K562 (cell line): Measurements from ENCODE around the gene EXOC6. TPM values are rescaled to one million over a fixed set of nuclear protein-coding genes. Genes with fewer than 3 reads are reported as not detected.

ENCODE experiments used
- ATAC-seq: fragments of 200-7000 bp; cut with Tn5 transposase; 3 replicates; pipeline ENCODE4 v1.9.1; 2020; ENCODE audit warnings: moderate library complexity
- BruUV-seq: library from RNA; stranded (reverse); fragments of 400-500 nt; replicated peaks from 2 replicates; lab custom pipeline; 2021; lab: Mats Ljungman, UMichigan
- CTCF ChIA-PET: fragments of 300-600 bp; formaldehyde crosslinking; extraction: SDS; loops from one replicate; lab custom pipeline; 2021; ENCODE audit warnings: low intra/inter-chr PET ratio; lab: Yijun Ruan, JAX
- POLR2A ChIA-PET: fragments of 300-600, 350-650 bp; sonication (Branson Sonifier 250); formaldehyde crosslinking; extraction: SDS; loops from one replicate; lab custom pipeline; 2021; ENCODE audit warnings: antibody characterized with exemption, inconsistent platforms; lab: Yijun Ruan, JAX
- DNase-seq, 4 experiments: peaks; one replicate each; pipeline versions ENCODE4 v3.0.0 to v3.0.0-alpha.2; 2011 to 2018; ENCODE audit warnings: low spot score in 3 of 4, mixed read lengths in 3 of 4; ENCODE audit errors: extremely low read depth in 1 of 4
- FAIRE-seq: peaks from 2 replicates; lab custom pipeline; 2011; peaks lifted over from hg19 to GRCh38; lab: Jason Lieb, UNC
- H2AFZ ChIP-seq: 2 replicates; pipeline ENCODE4 v1.6.0; 2011; ENCODE audit warnings: low read depth, low read length, control low read depth, inconsistent platforms
- H3K27ac ChIP-seq: fragments of 200-600 bp; 3 replicates; pipeline ENCODE4 v1.8.0; 2011; ENCODE audit warnings: low read depth, mild to moderate bottlenecking, control low read depth, inconsistent platforms, low read length, moderate library complexity, mixed read lengths; ENCODE audit errors: extremely low read depth
- H3K27me3 ChIP-seq, 2 experiments: fragments of 300-600 bp in 1 of 2; 2 replicates in 1 of 2; 3 replicates in 1 of 2; pipeline versions ENCODE4 v1.6.0 to v1.8.0; 2011; ENCODE audit warnings: inconsistent platforms in 2 of 2, low read length in 2 of 2, mild to moderate bottlenecking in 1 of 2, mixed read lengths in 1 of 2, moderate library complexity in 1 of 2; ENCODE audit not compliant: control insufficient read depth in 2 of 2, insufficient read depth in 2 of 2
- H3K36me3 ChIP-seq: fragments of 300-600 bp; 3 replicates; pipeline ENCODE4 v1.8.0; 2011; ENCODE audit warnings: mild to moderate bottlenecking, low read length, inconsistent platforms; ENCODE audit not compliant: control insufficient read depth, insufficient read depth
- H3K4me1 ChIP-seq, 2 experiments: fragments of 200-600 bp in 1 of 2; replicated peaks in 1 of 2; 2 replicates in 1 of 2; 3 replicates in 1 of 2; pipeline versions ENCODE4 v1.5.1 to v1.8.0; 2011; ENCODE audit warnings: inconsistent platforms in 2 of 2, low read length in 2 of 2, mild to moderate bottlenecking in 1 of 2, mixed read lengths in 1 of 2, moderate library complexity in 1 of 2; ENCODE audit not compliant: control insufficient read depth in 2 of 2, insufficient read depth in 2 of 2
- H3K4me2 ChIP-seq: 2 replicates; pipeline ENCODE4 v1.6.1; 2011; ENCODE audit warnings: low read length, control low read depth, inconsistent platforms, mixed read lengths; ENCODE audit not compliant: insufficient read depth
- H3K4me3 ChIP-seq: fragments of 200-600 bp; sonication (generic), shearing (Covaris generic); 2 replicates; pipeline ENCODE4 v1.5.1; 2016; ENCODE audit warnings: control low read depth, inconsistent platforms
- H3K79me2 ChIP-seq: fragments of 200-600 bp; 3 replicates; pipeline ENCODE4 v1.8.0; 2011; ENCODE audit warnings: low read length, inconsistent platforms; ENCODE audit not compliant: control insufficient read depth, insufficient read depth
- H3K9ac ChIP-seq, 2 experiments: 2 replicates each; pipeline versions ENCODE4 v1.6.0 to v1.6.1; 2011; ENCODE audit warnings: low read depth in 2 of 2, low read length in 2 of 2, control low read depth in 1 of 2, inconsistent platforms in 1 of 2, mild to moderate bottlenecking in 1 of 2, mixed read lengths in 1 of 2; ENCODE audit not compliant: insufficient read depth in 1 of 2
- H3K9me1 ChIP-seq: one replicate; pipeline ENCODE4 v1.6.0; 2011; ENCODE audit warnings: inconsistent platforms, mild to moderate bottlenecking, low read length, moderate library complexity; ENCODE audit not compliant: control insufficient read depth, insufficient read depth
- H3K9me3 ChIP-seq: replicated peaks from 2 replicates; pipeline ENCODE4 v1.5.1; 2011; ENCODE audit warnings: low read depth, low read length, inconsistent platforms; ENCODE audit not compliant: control insufficient read depth, insufficient read depth
- H4K20me1 ChIP-seq: replicated peaks from 2 replicates; pipeline ENCODE4 v1.6.1; 2011; ENCODE audit warnings: low read length, inconsistent platforms, mixed read lengths; ENCODE audit not compliant: control insufficient read depth, insufficient read depth
- DMBX1 ChIP-seq: fragments of 250-450 bp; sonication (Bioruptor Pico); IDR thresholded peaks from 2 replicates; pipeline ENCODE4 v1.8.0; 2022; ENCODE audit warnings: inconsistent platforms, mild to moderate bottlenecking, moderate library complexity, borderline replicate concordance
- ELF4 ChIP-seq: fragments of 450-650 bp; formaldehyde crosslinking; IDR thresholded peaks from 2 replicates; pipeline ENCODE4 v1.4.0; 2022; ENCODE audit warnings: missing genetic modification characterization
- GATA2 ChIP-seq: sonication (generic); formaldehyde crosslinking; IDR thresholded peaks from 2 replicates; pipeline ENCODE4 v1.4.0; 2020; ENCODE audit warnings: mild to moderate bottlenecking, missing genetic modification reagents
- IRF2 ChIP-seq: sonication (generic); formaldehyde crosslinking; IDR thresholded peaks from 2 replicates; pipeline ENCODE4 v1.8.1; 2022; ENCODE audit warnings: mild to moderate bottlenecking, missing genetic modification reagents
- NFIC ChIP-seq: fragments of 450-650 bp; IDR thresholded peaks from 2 replicates; pipeline ENCODE4 v1.6.1; 2017; ENCODE audit warnings: mild to moderate bottlenecking, inconsistent platforms
- PML ChIP-seq: IDR thresholded peaks from 2 replicates; pipeline ENCODE4 v1.6.1; 2012; ENCODE audit warnings: low read length, inconsistent platforms
- POLR2A ChIP-seq: fragments of 450-650 bp; conservative IDR thresholded peaks from 2 replicates; pipeline ENCODE4 v1.6.1; 2016
- SNIP1 ChIP-seq: fragments of 450-650 bp; IDR thresholded peaks from 2 replicates; pipeline ENCODE4 v1.7.1; 2017; ENCODE audit warnings: low read depth, mild to moderate bottlenecking
- ZFP36 ChIP-seq: fragments of 150-350 bp; IDR thresholded peaks from 2 replicates; pipeline ENCODE4 v1.6.1; 2018; ENCODE audit warnings: low read length, low read depth; ENCODE audit not compliant: partially characterized antibody
- ZSCAN32 ChIP-seq: fragments of 450-650 bp; formaldehyde crosslinking; IDR thresholded peaks from 2 replicates; pipeline ENCODE4 v1.4.0; 2020; ENCODE audit warnings: mild to moderate bottlenecking, moderate library complexity
- WGBS: fragments of 100-300 bp; shearing (Covaris generic); methylation state at CpG from one replicate; pipeline ENCODE4 v1.1.6; 2016; ENCODE audit warnings: low coverage, mixed read lengths; ENCODE audit not compliant: insufficient coverage; ENCODE audit errors: missing lambda C conversion rate; 5-methylcytosine and 5-hydroxymethylcytosine counted together
- in situ Hi-C: fragments of 300-500 bp; cut with MboI; formaldehyde crosslinking; loops from 4 replicates; pipeline ENCODE4 v1.15.0; 2018; ENCODE audit warnings: inconsistent platforms, mixed read lengths
- intact Hi-C: fragments of 100-400 bp; cut with micrococcal nuclease; formaldehyde crosslinking; loops from 2 replicates; pipeline ENCODE4 v1.14.2; 2022
- polyA plus RNA-seq, 8 experiments: library from polyadenylated mRNA; depleted of rRNA in 4 of 8; stranded (reverse) in 5 of 8; unstranded in 3 of 8; fragments of >200 nt; fragmentation: Nextera tagmentation in 2 of 8; fragmentation: Illumina TruSeq in 1 of 8; extraction: Ambion mirVana in 2 of 8; extraction: Trizol in 1 of 8; gene quantifications; 2 replicates each; pipeline versions ENCODE4 v1.2.1 to v1.2.3, GENCODE V29; 2011 to 2014; ENCODE audit warnings: inconsistent platforms in 1 of 8, missing spikeins in 1 of 8
- total RNA-seq, 7 experiments: library from RNA; depleted of rRNA in 6 of 7; stranded (reverse); fragments of >200 nt in 6 of 7; fragmentation: Illumina TruSeq in 2 of 7; extraction: Trizol in 2 of 7; gene quantifications; 2 replicates each; pipeline versions ENCODE4 v1.2.1 to v1.2.3, GENCODE V29; 2011 to 2021; ENCODE audit warnings: low replicate concordance in 1 of 7
- TF ChIP-seq, protein P1 (sequence below): fragments of 450-650 bp; IDR thresholded peaks from 2 replicates; pipeline ENCODE4 v1.6.1; 2017; ENCODE audit warnings: mild to moderate bottlenecking, moderate library complexity

EXOC6 gene
- total and polyA plus RNA-seq, 9 of the 15 experiments (the other 6 are each of a cell fraction or from before 2014, with no cell fraction given): 13.9 to 42.8 (median 24.9) TPM

DNA sequence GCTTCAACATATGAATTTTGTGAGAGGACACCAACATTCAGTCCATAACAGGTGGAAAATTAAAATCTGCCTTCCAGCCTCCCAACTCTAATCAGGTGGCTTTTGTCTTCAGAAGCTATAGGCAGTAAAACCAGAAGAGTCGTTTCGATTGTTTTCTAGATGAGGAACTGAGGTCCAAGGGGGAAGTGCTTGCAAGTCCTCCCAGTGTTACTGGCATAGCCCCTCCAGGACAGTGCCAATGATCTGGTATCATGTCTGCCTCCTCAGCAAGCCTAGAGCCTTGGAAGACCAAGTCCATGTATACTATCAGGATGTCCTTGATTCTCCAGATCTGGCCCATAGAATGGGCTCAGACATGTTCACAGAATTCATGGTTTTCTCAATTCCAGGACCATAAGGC lies 242.3 kb downstream of the EXOC6 start:
- no peak for FAIRE-seq
- no peak for ATAC-seq
- Histone ChIP-seq H3K9ac (no peak overlapping the region), H3K36me3 (no peaks in the 10 kb centered on the region), H3K4me1 (no peaks in the 10 kb centered on the region; a peak in 1 of 5 replicates), H3K27me3 (peaks cover 0 to 5% of the 10 kb centered on the region in 2 experiments; a peak in 3 of 5 replicates), H2AFZ (no peak overlapping the region), H3K4me2 (no peak overlapping the region), H3K9me3 (no peaks in the 10 kb centered on the region), H4K20me1 (no peaks in the 10 kb centered on the region), H3K27ac (no peak overlapping the region), H3K79me2 (no peaks in the 10 kb centered on the region), H3K9me1 (no peaks in the 10 kb centered on the region), H3K4me3 (no peak overlapping the region)
- TF ChIP-seq, protein P1, sequence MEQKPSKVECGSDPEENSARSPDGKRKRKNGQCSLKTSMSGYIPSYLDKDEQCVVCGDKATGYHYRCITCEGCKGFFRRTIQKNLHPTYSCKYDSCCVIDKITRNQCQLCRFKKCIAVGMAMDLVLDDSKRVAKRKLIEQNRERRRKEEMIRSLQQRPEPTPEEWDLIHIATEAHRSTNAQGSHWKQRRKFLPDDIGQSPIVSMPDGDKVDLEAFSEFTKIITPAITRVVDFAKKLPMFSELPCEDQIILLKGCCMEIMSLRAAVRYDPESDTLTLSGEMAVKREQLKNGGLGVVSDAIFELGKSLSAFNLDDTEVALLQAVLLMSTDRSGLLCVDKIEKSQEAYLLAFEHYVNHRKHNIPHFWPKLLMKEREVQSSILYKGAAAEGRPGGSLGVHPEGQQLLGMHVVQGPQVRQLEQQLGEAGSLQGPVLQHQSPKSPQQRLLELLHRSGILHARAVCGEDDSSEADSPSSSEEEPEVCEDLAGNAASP: no peak
- TF ChIP-seq GATA2 (CRISPR knock-in tag) (no peak), IRF2 (CRISPR knock-in tag) (no peak), POLR2A (no peak), PML (no peak), SNIP1 (no peak), NFIC (no peak), DMBX1 (no peak), ZSCAN32 (no peak), ELF4 (CRISPR knock-in tag) (no peak), ZFP36 (no peak)
- ChIA-PET CTCF (no interaction called here), POLR2A (no interaction called here)
- no TSS peak for BruUV-seq
- intact Hi-C loops (no loop called here), in situ Hi-C loops (no loop called here)
- DNase-seq: no peak
- whole genome bisulfite sequencing: 12% methylated on average over 2 of the region's 2 CpGs
